Coronary artery (tissue), 2 donors: Measurements from ENCODE around the gene SEMA6B.

ENCODE experiments used
- DNase-seq: peaks from one replicate; pipeline ENCODE4 v3.0.0-alpha.2; 2017; ENCODE audit warnings: low spot score
- H3K27ac ChIP-seq, 2 donors: fragments of 200-600 bp; sonication (generic); one replicate each; pipeline ENCODE4 v1.5.1; 2016 to 2019
- H3K4me3 ChIP-seq: fragments of 200-600 bp; sonication (generic); 2 replicates; pipeline ENCODE4 v1.5.1; 2016; ENCODE audit warnings: mild to moderate bottlenecking, moderate library complexity
- CTCF ChIP-seq: fragments of 200-600 bp; sonication (generic); IDR thresholded peaks from one replicate; pipeline ENCODE4 v1.5.1; 2019; ENCODE audit warnings: antibody characterized with exemption

Gene SEMA6B

GRCh38 chr19:4493104-4493928 lies 66.2 kb downstream of the SEMA6B start:
- no peak for TF ChIP-seq CTCF
- DNase-seq, result no peak
- Histone ChIP-seq H3K27ac (no peak overlapping the region), H3K4me3 (no peak overlapping the region)
